Islet precursor cell (in vitro differentiated cells): ENCODE data around the gene KNCN.

Source experiments
- DNase-seq: peaks from one replicate; pipeline ENCODE4 v3.0.0-alpha.2; 2018

Gene KNCN

DNA sequence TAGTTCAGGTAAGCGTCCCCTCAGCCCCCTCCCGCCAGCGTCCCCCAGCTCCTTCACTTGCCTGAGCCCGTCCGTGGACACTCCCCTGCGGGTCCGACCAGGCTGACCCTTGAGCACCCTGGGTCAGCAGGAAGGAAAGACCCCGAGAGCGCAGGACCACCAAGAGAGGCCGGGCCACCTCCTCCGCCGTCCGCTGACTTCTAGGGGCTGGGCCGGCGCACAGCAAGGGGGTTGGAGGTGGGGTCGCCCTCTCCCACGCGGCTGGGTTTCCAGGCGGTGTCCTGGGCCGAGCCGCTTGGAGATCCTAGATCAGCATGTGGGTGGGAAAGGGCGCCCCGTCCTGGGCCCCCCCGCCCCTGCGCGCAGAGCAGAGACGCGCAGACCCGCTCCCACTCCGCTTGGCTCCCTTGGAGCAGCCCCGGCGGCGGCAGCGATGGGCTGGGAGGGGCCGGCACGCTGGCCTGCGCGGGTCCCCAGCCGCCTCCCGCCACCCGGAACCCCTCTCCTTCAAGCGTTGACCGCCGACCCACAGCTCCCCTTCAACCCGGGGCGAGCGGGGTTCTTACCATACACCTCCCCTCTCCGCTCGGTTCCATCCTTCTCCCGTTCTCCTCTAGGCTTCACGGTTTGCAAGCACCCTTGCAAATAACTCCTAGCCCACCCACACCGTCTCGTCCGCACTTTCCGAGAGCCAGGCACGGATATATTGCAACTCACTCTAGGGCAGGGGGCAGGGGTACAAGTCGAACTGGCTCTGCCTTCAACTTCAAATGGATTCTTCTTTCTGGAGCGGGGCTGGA is 7.5 kb downstream of the KNCN start:
- DNase-seq = peak; percentile 59

DNA sequence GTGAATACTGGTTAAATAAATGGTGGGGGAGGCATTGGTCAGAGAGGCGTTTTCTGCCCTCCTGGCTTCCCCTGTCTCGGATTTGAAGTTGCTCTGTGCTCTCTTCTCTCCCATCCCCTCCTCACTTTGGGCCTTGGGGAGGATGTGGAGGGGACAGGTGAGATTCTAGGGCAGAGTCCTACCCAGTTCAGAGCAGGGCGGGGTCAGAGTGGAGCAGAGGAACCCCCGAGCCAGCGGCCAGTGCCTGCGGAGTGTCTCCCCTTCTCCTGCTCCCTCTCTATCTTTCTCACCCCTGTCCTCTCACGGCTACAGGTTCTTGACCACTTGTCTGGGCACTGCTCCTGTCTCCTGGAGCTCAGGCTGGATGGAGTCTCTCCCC is 8.1 kb downstream of the KNCN start:
- no peak for DNase-seq

DNA sequence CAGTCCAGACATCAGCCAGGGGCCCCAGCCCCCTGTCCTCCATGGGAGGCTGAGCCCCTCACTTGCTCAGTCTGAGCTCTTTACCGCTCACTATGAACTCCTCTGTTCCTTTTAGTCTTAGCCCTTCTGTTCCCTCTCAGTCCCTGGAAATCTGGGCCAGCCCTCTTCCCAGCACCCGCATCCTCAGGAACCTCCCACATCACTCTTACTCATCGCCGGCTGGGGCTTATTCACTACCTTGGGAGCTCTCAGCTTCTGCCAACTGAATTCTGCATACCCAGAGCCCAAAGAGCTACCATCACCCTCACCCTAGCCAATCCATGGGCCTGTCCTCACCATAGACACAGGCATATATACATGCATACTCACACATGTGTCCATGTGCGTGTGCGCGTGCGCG is 11.5 kb downstream of the KNCN start:
- DNase-seq = peak; percentile 58

DNA sequence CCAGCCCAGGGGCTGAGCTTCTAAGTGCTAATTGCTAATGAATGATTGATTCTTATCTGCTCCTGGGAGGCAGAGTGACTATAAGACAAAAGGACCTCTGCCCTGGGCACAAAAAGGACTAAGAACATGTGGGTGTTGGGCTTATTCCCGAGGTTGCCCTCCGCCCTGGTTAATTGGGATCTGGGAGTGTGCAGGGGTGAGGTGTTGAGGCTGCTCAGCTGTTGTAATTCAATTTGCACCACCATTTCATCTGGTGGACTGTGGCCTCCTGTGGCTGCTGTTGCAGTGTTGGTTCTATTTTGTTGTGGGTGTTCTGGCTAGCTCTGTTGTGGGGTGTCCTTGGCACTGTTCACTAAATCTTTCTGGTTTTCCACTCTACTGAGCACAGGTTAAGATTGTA is 13.3 kb downstream of the KNCN start:
- DNase-seq = no peak

DNA sequence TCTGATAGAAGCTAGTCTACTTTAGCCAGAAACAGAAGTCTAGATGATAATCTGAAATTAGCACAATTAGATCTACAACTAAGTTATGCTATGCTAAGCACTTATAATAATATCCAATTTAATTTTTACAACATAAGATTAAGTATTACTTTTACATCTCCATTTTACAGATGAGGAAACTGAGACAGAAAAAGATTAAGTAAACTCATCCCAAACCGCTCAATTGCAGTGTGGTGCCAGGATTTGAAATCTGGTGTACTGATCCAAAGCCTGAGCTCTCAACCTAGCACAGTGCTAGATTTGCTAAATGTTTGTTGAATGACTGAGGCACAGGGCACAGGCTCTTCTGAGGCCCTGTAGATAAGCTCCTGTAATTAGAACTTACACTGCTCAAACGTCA is 13.8 kb downstream of the KNCN start:
- no peak for DNase-seq

DNA sequence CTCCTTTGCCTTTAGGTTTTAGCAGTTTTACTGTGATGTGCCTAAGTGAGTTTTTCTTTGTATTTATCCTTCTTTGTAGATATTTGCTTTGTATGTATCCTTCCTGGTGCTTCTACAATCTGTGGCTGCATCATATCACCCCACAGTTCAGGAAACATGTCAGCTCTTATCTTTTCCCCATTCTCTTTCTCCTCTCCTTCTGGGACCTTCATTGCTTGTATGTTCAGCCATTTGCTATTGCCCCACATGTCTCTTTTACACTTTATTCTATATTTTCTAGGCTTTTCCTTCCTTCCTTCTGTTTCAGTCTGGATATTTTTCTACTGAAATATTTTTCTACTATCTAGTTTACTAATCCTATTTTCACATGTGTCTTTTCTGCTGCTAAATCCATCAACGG is 14.9 kb downstream of the KNCN start:
- DNase-seq = no peak

DNA sequence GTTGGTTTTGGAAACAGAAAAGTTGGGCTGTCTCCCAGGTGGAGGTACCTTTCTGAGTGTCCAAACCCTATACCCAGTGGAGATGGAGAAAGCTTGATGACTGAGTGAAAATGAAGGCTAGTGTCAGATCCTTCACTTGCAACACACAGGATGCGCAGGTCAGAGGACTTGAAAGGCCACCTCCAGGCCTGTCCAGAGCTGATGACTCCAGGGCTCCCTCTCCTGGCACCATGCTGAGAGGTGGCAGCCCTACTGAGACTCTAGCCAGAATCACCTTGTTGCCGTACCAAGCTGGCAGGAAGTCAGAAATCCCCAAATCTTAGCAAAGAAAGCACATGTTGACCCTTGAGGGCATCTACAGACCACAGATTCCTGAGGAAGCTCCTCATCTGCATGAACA is 16.4 kb downstream of the KNCN start:
- DNase-seq = peak; percentile 87

DNA sequence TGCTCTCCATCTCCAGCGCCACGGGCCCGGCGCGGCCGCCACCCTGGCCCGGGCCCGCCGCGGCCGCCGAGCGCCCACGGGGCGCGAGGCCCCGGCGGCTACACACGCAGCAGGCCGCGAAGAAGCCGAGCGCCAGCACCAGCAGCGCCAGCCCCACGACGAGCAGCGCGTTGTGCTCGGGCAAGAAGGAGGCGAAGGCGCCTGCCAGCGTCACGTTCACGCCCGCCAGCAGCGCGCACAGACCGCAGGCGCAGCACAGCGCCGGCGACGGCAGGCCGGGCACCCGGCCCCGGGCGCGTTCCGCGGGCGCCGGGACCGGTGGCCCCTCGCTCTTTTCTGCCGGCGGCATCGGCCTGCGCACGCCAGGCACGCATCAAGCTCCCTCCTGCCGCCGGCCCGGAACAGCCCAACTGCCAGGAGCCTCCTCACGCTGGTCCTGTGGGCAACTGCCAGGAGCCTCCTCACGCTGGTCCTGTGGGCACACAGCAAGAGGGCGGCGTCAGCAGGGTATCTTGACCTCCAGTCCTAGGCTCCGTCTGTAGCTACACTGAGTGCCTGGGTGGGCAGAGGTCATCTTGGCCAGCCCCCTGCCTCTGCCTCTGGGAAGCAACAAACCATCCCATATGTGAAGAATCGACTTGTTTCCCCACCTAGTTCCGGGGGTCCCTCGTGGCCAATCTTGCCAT is 18.1 kb downstream of the KNCN start:
- DNase-seq = no peak

DNA sequence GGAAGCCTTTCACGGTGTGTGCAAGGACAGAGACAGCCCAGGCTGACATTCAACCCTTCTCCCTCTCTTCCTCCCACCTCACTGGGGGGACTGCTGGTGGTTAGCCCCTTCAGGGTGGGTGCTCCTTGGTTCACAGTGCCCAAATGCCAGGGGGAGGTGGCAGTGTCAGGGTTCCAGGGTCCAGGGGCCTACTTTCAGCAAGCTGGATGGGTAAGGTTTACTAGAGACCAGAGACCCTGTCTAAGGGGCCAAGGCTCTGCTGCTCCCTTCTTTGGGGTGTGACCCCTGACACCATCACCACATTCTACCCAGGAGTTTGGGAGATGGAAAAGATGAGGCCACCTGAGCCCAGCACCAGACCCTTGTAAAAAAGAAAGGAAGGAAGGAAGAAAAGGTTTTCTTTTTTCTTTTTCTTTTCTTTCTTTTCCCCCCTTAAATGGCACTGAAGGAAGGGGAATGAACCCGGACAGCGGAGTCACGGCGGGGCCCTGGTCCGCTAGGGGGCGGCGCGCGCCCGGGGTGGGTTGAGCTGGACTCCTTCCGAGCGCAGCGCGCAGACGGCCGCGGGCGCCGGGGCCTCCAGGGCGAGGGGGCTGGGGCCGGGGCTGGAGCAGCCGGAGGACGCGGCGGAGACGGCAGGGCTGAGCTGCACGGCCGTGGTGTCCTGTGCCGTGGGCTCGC is 18.8 kb downstream of the KNCN start:
- DNase-seq = peak; percentile 80

DNA sequence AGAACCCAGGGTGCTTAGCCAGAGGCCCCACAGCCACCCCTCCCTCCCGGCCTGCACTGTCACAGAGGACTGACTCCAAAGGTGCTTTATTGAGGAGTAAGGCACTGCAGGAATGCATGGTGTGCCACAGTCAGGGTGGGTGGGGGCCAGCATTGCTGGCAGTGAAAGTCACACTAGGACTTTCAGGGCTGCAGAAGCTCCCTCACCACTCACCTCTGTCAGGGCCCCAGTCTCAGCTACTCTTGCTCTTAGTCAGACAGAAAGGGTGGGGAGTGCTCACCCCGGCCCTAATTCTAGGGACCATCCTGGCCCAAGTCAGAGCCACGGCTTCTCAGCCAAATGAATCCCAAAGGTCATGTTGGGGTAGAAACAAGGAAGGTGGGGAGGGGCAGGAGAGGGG is 19.4 kb downstream of the KNCN start:
- DNase-seq = no peak

DNA sequence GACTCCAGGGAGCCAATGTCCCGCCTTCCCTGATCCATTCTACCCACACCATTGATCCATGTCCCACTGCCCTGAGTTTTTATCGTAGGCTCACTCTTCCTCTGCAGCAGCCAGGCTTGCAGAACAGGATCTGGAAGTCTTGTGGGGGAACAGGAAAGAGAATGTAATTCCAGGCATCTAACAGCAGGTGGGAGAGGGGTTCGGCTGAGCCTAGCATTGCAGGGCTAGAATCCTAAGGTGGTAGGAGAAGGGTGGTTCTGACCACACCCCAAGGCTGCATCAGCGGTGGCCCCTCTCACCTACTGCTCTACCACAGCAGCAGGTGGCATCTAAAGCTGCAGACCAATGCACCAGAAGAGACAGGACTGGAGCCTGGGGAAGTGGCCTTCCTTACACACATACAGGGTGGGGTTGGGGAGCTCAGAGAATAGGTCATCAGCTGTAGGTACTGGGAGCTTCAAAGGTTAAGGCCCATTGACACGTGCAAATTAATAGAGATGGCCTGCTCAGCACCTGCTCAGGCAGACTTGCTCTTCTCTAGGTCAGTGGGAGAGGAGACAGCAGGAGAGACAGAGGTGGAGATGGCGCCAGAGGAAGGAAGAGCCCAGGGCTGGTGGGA is 20.5 kb downstream of the KNCN start:
- DNase-seq = peak; percentile 78

DNA sequence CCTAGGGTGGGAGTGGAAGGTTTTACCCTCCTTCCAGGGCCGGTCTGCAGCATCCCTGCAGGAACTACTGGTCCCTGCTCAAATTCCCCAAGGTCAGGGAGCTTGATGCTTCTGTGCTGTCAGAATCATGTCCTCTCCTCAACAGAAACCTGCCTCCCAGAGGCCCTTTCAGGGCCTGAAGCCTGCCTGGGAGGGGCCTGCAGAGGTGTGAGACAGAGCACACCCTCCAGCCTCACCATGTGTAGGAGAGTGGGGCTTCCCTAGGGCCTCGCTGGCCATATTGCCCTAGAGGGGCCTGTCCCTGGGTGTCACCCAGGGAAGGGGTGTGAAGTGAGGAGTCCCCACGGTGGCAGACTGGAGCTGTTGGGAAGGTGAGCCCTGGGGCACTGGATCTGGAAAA is 21.1 kb downstream of the KNCN start:
- no peak for DNase-seq

DNA sequence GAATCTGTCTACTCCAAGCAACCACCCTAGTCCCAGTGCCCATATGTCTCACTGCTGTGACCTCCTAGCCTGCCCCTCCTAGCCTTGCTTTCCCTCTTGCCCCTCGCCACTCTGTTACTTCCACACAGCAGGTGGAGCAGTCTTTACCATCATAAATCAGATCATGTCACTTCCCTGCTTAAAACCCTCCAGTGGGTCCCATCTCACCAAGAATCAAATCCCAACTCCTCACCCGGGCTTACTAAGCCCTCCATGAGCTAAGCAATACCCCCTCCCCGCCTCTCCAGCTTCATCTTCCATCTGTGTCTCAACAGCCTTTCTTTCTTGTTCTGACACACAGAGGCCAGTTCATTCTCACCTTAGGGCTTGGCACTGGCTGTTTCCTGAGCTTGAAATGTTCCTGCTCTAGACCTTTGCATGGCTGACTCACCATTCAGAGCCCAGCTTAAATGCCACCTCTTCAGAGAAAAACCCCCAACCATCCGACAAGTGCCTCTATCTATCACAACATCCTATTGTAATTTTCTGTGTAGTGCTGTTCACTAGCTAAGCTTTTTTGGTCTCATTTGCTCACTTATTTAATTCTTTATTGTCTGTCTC is 22.3 kb downstream of the KNCN start:
- DNase-seq = no peak

DNA sequence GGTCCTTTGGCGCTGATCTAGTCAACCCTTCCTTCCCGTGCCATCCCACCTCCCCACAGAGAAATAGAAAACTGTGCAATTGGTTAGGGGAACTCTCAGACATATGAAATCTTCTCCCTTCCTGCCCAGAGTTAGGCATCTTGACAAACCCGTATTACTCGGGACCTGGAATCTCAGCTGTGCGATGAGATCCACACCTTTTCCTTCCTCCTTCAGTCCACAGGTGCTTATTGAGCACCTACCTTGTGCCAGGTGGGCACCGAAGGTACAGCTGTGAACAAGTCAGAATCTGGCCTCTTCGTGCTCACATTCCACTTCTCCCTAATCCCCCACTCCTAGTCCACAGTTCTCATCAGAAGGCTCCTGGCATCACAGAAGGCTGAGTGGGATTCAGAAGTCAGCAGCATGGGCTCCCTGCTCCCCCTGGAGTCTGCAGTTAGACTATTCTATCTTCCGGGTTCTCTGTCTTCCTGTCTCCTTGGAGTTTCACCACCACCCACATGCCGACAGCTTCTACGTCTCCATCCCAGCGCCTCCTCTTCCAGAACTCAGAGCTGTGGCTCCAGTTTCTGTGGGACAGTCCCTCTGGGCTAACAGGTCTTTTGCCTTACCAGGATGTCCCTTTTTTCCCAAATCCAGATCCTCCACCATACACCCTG is 23.0 kb downstream of the KNCN start:
- no peak for DNase-seq

DNA sequence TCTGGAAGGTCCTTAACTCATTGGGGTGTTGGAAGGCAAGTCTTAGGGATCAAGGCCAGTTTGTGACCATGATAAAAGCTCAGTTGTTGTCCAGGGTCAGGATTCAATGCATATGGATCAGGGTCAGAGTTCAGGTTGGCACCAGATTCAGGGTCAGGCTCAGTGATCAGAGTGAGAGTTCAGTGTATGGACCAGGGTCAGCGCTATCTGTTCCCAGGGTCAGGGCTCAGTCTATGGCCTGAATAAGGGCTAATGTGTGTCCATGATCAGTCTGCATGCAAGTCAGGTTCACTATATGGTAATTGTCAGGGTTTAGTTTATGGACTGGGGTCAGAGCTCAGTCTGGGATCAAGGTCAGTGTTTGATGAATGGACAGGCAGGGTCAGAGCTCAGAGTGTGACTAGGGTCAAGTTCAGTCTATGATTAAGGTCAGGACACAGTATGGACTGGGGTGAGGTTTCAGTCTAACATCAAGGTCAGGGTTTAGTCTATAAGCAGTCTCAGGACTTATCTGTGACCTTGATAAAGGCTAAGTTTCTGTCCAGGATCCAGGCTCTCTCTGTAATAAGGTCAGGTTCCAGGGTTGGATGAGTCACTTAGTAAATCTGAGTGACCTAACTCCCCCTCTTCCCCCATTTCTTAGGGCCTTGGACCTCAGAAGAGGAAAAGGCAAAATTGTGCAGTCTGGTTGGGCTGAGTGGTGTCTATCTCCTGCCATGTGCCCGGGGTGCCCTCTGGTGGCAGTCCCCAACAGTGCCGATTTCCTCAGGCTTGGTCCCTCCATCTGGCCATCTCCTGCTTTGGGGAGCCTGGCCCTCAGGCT is 23.8 kb downstream of the KNCN start:
- DNase-seq = peak; percentile 86

DNA sequence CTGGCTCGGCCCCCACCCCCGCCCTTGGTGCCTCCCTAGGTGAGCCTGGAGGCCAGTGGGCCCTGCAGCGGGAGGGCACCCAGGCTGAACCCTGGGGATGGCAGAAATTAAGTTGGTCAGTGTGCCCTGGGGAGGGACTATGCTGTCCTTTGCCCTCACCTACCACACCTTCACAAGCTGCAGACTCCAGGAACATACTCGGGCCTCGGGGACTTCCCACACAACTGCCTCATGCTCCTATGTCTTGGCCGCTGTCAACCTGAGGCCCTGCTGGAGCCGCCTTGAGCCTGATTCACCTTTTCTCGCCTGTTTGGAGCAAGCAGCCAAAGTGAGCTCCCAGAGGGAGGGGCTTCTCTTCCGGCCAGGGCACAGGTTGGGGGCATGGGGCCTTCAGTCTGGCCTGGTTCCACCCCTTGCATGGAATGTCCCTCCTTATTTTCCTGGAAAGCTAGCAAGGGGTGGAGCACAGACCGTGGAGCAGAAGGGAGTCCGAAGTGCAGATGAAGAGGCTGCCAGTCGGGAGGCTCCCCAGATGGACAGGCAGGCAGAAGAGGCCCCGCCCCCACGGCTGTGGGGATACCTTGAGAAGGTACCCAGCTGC is 24.7 kb downstream of the KNCN start:
- no peak for DNase-seq

DNA sequence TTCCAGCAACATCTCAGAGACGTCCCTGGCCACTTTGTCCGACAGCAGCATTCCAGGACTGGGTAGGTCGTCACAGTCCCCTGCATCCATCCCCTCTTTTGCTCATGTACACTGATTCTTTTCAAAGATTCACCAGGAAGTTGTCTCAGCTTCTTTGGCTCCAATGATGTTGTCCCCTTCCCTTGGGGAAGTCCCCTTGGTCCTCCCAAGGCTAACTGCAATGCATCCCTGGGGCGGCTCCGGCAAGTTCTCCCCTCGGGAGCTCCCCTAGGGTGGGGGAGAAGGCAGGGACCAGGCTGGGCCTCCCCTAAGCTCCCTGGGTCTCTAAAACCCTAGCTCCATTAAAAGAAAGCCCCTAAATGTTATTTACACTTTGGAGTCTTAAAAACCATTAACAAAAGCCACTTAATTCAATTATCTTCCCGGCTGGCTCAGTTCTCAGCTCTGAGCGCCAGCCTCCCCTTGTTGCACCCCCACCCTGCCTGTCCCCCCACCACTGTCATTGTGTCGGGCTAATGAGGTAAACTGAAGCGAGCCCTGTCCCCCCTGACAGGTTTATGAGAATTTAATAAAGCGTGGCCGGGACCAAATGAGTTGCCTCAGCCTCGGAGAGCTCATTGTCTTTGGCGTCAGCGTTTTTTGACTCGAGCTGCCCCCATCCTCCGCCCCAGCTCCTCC is 25.3 kb downstream of the KNCN start:
- DNase-seq = no peak

DNA sequence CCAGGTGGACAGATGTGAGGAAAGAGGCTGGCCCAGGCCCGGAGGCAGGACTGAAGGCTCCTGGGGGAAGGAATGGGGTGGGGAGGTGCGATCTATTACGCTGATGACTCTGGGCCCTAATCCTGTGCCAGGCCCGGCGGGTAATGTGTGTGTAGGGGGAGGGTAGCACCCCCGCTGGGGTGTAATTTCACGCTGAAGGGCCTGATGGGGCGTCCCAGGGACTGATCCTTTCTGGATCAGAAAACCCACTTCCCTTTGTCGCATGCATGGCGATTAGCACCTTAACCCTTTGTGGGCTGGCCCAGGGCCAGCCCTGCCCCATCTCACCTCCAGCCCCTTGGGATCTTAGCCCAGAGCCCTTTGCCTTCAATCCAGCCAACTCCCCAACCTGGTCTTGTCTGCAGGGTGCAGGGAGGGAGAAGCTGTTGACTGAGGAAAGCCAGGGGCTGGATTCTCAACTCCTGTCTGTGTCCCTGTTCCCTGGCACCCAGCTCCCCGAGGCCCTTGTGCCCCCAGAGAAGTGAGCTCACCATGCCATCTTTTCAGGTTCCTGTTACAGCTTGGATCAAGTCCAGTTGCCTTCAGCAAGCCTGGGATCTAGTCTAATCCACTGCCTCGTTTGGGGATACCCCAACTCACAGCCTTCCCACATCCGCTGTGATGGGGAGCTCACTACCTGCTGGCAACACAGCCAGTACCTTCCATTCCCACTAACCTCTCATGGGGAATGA is 26.0 kb downstream of the KNCN start:
- DNase-seq = no peak

DNA sequence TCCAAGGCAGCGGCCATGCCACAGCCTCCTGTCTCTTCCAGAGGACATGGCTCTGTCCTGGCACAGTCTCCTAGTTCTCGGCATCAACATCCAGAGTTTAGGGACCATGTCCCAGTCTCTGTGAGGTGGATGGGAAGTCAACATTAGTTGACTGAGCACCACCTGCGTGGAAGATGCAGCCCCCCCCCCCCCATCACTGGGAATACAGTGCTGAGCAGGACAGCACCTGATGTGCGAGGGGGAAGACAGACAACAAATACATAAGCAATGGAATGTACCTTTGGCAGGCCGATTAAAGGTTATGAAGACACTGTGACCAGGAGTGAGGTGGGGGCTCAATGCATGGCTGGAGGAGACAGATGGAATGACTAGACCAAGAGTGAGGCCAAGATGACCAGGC is 26.6 kb downstream of the KNCN start:
- no peak for DNase-seq
